ENCODE measurements around the gene SERTAD2.

Gene SERTAD2

GRCh38 chr2:64640153-64641044, 13.3 kb downstream of the SERTAD2 start:
- no peak for TF ChIP-seq CTCF (IDR thresholded peaks at IDR 0.05; ENCODE audit: borderline replicate concordance, insufficient read depth, low read depth, low read length)
- no peak overlapping the region for H3K4me3 ChIP-seq (ENCODE audit: low read depth, low read length)

DNA sequence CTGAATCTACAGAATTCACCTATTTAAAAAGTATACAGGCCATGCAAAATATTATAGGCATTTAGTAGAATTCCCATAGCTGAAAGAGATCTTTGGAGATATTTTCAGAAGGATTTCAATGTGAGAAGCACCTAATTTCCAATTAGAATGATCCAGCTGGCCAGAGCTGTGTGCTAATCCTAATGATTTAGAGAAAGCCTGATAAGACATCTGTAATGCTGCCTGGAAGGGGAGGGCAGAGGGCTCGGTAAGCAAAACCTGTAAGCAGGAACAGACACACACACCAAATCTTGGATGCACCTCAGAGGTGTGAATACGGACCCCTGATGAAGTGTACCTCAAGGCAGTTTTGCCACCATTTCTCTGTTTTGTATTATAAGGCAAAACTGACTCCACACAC, 14.0 kb downstream of the SERTAD2 start:
- H3K4me3 ChIP-seq (ENCODE audit: low read depth, low read length): no peak overlapping the region
- no peak for TF ChIP-seq CTCF (IDR thresholded peaks at IDR 0.05; ENCODE audit: borderline replicate concordance, insufficient read depth, low read depth, low read length)

DNA sequence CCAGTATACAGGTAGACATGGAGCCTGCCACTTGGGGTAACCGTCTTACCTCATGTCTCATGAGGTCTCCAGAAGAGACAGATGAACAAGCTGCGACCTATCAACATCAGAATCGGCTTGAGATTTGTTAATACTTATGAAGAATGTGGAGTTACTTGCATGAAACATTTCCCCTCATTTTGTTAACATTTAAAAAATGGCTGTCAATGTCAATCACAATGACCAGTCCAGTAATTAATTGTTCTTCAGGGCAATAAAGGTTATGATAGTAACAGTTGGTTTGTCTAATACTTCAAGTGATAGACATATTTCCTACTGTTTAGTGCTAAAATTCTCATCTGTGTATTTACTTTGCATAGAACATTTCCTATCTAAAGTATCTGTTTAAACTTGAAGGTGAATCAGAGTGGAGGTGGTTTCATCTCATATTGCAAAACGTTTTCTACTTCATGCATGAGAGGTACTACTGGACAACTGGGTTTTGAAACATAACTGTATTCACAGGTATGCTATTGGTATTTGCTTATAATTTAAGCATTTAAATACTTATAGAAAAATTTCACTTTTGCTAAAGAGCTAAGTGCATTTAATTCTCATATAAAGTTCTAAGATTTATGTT, 15.1 kb downstream of the SERTAD2 start:
- no peak for TF ChIP-seq CTCF (IDR thresholded peaks at IDR 0.05; ENCODE audit: borderline replicate concordance, insufficient read depth, low read depth, low read length)
- H3K4me3 ChIP-seq (ENCODE audit: low read depth, low read length): no peak overlapping the region

DNA sequence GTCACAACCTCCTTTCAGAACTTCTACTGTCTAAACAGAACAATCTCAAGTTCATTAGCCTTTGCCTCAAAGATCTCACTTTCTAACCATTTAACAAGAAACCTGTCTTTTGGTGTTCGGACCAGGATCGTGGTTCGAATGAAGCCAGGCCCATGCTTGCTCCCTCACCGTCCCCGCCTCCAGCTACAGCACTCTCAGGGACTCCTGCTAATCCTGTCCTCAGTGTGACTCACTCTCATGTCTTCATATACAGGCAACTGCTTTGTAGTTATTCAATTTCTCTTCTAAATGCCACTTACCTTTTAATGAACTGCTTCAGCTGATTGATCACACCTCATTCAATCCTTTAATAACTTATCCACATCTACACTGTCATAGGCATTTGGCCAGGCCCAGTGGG, 15.8 kb downstream of the SERTAD2 start:
- no peak overlapping the region for H3K4me3 ChIP-seq (ENCODE audit: low read depth, low read length)
- no peak for TF ChIP-seq CTCF (IDR thresholded peaks at IDR 0.05; ENCODE audit: borderline replicate concordance, insufficient read depth, low read depth, low read length)

GRCh38 chr2:64637000-64637635, 16.6 kb downstream of the SERTAD2 start:
- no peak for TF ChIP-seq CTCF (IDR thresholded peaks at IDR 0.05; ENCODE audit: borderline replicate concordance, insufficient read depth, low read depth, low read length)
- H3K4me3 ChIP-seq (ENCODE audit: low read depth, low read length): no peak overlapping the region

GRCh38 chr2:64635976-64636911, 17.5 kb downstream of the SERTAD2 start:
- TF ChIP-seq CTCF (IDR thresholded peaks at IDR 0.05; ENCODE audit: borderline replicate concordance, insufficient read depth, low read depth, low read length): peak; percentile 31; the same call in 1 of the 2 replicates
- no peak overlapping the region for H3K4me3 ChIP-seq (ENCODE audit: low read depth, low read length)

Data from GM12875 (cell line).